ENCODE data around the gene CTNNA2. TPM values are rescaled to one million over a fixed set of nuclear protein-coding genes. Genes with fewer than 3 reads are reported as not detected.

CTNNA2 gene
- polyA plus RNA-seq, 1 of the 3 experiments (the other 2 are of a cell fraction): 0.30 TPM

DNA sequence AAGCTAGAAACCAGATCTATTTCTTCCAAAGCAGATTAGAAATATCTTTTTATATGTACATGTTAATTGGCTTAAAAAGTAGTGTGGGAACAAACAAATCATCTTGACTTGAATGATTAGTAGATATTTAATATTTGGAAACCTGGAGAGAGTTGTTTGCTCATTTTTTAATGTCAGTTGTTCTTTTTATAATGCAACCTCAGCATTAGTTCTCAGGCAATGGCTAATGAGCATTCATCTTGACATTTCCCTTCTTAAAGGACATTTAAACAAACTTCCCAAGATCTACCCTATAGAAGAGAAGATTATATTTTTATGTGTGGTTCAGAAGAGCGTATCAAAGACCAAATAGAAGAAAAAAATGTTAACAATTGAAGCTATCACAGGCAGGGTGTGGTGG, 334.0 kb downstream of the CTNNA2 start:
- Histone ChIP-seq H3K4me1 (ENCODE audit: control insufficient read depth in 1 of 2, insufficient read depth in 2 of 2, low read depth in 1 of 2, low read length in 1 of 2) (no peaks in the 10 kb centered on the region; a peak in 2 of 4 replicates), H3K36me3 (replicated peaks in 1 of 2; ENCODE audit: control insufficient read depth in 1 of 2, insufficient read depth in 2 of 2, low read length in 1 of 2) (no peaks in the 10 kb centered on the region), H2AFZ (ENCODE audit: low read depth) (no peak overlapping the region), H4K20me1 (ENCODE audit: insufficient read depth) (no peaks in the 10 kb centered on the region), H3F3A (replicated peaks; ENCODE audit: insufficient read depth) (no peaks in the 10 kb centered on the region), H3K9ac (no peak overlapping the region), H3K9me3 (no peaks in the 10 kb centered on the region), H3K27me3 (ENCODE audit: insufficient read depth) (no peaks in the 10 kb centered on the region), H3K4me2 (no peak overlapping the region), H3K4me3 (ENCODE audit: low read depth in 2 of 2, low read length in 1 of 2) (no peak overlapping the region), H3K27ac (ENCODE audit: low read depth in 2 of 2, low read length in 1 of 2) (no peak overlapping the region), H3K79me2 (ENCODE audit: insufficient read depth) (no peaks in the 10 kb centered on the region), H3K9me2 (no peaks in the 10 kb centered on the region)
- ChIA-PET CTCF (interaction anchor here (1.4 to 3.1 kb wide), 2 partner anchors 9 to 14 kb away, joined by 3 to 16 read pairs; no protein-coding TSS in a partner anchor), POLR2A (no interaction called here)
- DNase-seq: no peak
- TF ChIP-seq TEAD4 (IDR thresholded peaks at IDR 0.05; ENCODE audit: borderline replicate concordance, insufficient read depth) (no peak), POLR2AphosphoS5 (IDR thresholded peaks at IDR 0.05; ENCODE audit: low read depth, low read length) (no peak), RXRA (IDR thresholded peaks at IDR 0.05; ENCODE audit: borderline replicate concordance, low read depth) (no peak), JUND (IDR thresholded peaks at IDR 0.05) (no peak), MXI1 (IDR thresholded peaks at IDR 0.05; ENCODE audit: low read depth, low read length) (no peak), RFX5 (IDR thresholded peaks at IDR 0.05; ENCODE audit: low read length) (no peak), NFIC (IDR thresholded peaks at IDR 0.05; ENCODE audit: borderline replicate concordance) (no peak), EP300 (IDR thresholded peaks at IDR 0.05; ENCODE audit: borderline replicate concordance in 1 of 2, low read depth in 1 of 2, low read length in 1 of 2) (no peak), RCOR1 (IDR thresholded peaks at IDR 0.05; ENCODE audit: low read length) (no peak), FOXM1 (IDR thresholded peaks at IDR 0.05; ENCODE audit: low read depth) (no peak), TCF12 (IDR thresholded peaks at IDR 0.05) (no peak)
- TF ChIP-seq, protein P1, sequence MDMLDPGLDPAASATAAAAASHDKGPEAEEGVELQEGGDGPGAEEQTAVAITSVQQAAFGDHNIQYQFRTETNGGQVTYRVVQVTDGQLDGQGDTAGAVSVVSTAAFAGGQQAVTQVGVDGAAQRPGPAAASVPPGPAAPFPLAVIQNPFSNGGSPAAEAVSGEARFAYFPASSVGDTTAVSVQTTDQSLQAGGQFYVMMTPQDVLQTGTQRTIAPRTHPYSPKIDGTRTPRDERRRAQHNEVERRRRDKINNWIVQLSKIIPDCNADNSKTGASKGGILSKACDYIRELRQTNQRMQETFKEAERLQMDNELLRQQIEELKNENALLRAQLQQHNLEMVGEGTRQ (IDR thresholded peaks at IDR 0.05; ENCODE audit: borderline replicate concordance, low read depth, low read length): no peak
- TF ChIP-seq, protein P2, sequence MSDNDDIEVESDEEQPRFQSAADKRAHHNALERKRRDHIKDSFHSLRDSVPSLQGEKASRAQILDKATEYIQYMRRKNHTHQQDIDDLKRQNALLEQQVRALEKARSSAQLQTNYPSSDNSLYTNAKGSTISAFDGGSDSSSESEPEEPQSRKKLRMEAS (IDR thresholded peaks at IDR 0.05; ENCODE audit: low read depth): no peak
- TF ChIP-seq, protein P3, sequence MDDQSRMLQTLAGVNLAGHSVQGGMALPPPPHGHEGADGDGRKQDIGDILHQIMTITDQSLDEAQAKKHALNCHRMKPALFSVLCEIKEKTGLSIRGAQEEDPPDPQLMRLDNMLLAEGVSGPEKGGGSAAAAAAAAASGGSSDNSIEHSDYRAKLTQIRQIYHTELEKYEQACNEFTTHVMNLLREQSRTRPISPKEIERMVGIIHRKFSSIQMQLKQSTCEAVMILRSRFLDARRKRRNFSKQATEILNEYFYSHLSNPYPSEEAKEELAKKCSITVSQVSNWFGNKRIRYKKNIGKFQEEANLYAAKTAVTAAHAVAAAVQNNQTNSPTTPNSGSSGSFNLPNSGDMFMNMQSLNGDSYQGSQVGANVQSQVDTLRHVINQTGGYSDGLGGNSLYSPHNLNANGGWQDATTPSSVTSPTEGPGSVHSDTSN (IDR thresholded peaks at IDR 0.05): no peak
- 13% methylated on average over 1 of the region's 1 CpG for WGBS (ENCODE audit: low lambda C conversion rate)

DNA sequence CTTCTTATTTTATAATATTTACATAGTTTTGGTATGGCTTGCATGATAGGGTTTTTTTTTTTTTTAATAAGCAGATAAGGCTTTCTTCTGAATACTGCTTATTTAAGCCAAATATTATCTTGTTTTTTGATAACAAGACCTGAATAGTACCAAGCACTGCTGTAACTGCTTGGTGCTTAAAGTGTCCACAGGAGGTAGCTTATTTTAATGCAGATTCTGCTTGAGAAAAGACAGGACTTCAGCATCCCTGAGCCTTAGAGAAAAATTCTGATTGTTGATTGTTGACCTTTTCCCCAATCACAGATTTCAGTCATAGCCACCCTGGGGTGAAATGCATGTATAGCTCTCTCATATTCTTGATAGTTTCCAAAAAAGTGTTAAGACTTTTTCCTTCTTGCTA, 336.4 kb downstream of the CTNNA2 start:
- H3K27ac ChIP-seq (ENCODE audit: low read depth in 2 of 2, low read length in 1 of 2): no peak overlapping the region
- H3K4me3 ChIP-seq (ENCODE audit: low read depth in 2 of 2, low read length in 1 of 2): no peak overlapping the region
- H4K20me1 ChIP-seq (ENCODE audit: insufficient read depth): no peaks in the 10 kb centered on the region
- ChIA-PET POLR2A (no interaction called here), CTCF (interaction anchor here (1.6 kb wide), 1 partner anchor 626 kb away, joined by 6 read pairs; no protein-coding TSS in a partner anchor)
- H3K36me3 ChIP-seq (replicated peaks in 1 of 2; ENCODE audit: control insufficient read depth in 1 of 2, insufficient read depth in 2 of 2, low read length in 1 of 2): no peaks in the 10 kb centered on the region
- no peak overlapping the region for H3K9ac ChIP-seq
- DNase-seq: no peak
- H2AFZ ChIP-seq (ENCODE audit: low read depth): no peak overlapping the region
- H3K4me2 ChIP-seq: no peak overlapping the region
- H3K4me1 ChIP-seq (ENCODE audit: control insufficient read depth in 1 of 2, insufficient read depth in 2 of 2, low read depth in 1 of 2, low read length in 1 of 2): no peaks in the 10 kb centered on the region
- no peaks in the 10 kb centered on the region for H3K27me3 ChIP-seq (ENCODE audit: insufficient read depth)
- H3K9me2 ChIP-seq: no peaks in the 10 kb centered on the region
- no peaks in the 10 kb centered on the region for H3K9me3 ChIP-seq
- no peaks in the 10 kb centered on the region for H3K79me2 ChIP-seq (ENCODE audit: insufficient read depth)
- no peaks in the 10 kb centered on the region for H3F3A ChIP-seq (replicated peaks; ENCODE audit: insufficient read depth)
- TF ChIP-seq SIN3A (IDR thresholded peaks at IDR 0.05; ENCODE audit: borderline replicate concordance, low read depth, low read length): no peak
- no peak for TF ChIP-seq EZH2phosphoT487 (IDR thresholded peaks at IDR 0.05; ENCODE audit: borderline replicate concordance, low read depth)
- no peak for TF ChIP-seq NRF1 (IDR thresholded peaks at IDR 0.05; ENCODE audit: low read depth, low read length)
- no peak for TF ChIP-seq NFIC (IDR thresholded peaks at IDR 0.05; ENCODE audit: borderline replicate concordance)
- no peak for TF ChIP-seq RXRA (IDR thresholded peaks at IDR 0.05; ENCODE audit: borderline replicate concordance, low read depth)
- TF ChIP-seq, protein P4, sequence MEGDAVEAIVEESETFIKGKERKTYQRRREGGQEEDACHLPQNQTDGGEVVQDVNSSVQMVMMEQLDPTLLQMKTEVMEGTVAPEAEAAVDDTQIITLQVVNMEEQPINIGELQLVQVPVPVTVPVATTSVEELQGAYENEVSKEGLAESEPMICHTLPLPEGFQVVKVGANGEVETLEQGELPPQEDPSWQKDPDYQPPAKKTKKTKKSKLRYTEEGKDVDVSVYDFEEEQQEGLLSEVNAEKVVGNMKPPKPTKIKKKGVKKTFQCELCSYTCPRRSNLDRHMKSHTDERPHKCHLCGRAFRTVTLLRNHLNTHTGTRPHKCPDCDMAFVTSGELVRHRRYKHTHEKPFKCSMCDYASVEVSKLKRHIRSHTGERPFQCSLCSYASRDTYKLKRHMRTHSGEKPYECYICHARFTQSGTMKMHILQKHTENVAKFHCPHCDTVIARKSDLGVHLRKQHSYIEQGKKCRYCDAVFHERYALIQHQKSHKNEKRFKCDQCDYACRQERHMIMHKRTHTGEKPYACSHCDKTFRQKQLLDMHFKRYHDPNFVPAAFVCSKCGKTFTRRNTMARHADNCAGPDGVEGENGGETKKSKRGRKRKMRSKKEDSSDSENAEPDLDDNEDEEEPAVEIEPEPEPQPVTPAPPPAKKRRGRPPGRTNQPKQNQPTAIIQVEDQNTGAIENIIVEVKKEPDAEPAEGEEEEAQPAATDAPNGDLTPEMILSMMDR (IDR thresholded peaks at IDR 0.05): no peak
- no peak for TF ChIP-seq GABPA (IDR thresholded peaks at IDR 0.05; ENCODE audit: low read depth)
- no peak for TF ChIP-seq TAF1 (IDR thresholded peaks at IDR 0.05; ENCODE audit: borderline replicate concordance, low read depth, low read length)
- TF ChIP-seq, protein P5, sequence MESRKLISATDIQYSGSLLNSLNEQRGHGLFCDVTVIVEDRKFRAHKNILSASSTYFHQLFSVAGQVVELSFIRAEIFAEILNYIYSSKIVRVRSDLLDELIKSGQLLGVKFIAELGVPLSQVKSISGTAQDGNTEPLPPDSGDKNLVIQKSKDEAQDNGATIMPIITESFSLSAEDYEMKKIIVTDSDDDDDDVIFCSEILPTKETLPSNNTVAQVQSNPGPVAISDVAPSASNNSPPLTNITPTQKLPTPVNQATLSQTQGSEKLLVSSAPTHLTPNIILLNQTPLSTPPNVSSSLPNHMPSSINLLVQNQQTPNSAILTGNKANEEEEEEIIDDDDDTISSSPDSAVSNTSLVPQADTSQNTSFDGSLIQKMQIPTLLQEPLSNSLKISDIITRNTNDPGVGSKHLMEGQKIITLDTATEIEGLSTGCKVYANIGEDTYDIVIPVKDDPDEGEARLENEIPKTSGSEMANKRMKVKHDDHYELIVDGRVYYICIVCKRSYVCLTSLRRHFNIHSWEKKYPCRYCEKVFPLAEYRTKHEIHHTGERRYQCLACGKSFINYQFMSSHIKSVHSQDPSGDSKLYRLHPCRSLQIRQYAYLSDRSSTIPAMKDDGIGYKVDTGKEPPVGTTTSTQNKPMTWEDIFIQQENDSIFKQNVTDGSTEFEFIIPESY (IDR thresholded peaks at IDR 0.05; ENCODE audit: borderline replicate concordance, low read depth): no peak
- TF ChIP-seq, protein P3 (IDR thresholded peaks at IDR 0.05): no peak
- TF ChIP-seq, protein P2 (IDR thresholded peaks at IDR 0.05; ENCODE audit: low read depth): no peak

Data from SK-N-SH (cell line).